Gastrocnemius medialis (tissue), 4 donors: ENCODE data around the gene LRMDA.

Source experiments
- POLR2A ChIP-seq, 2 donors: fragments of 450-650 bp; IDR thresholded peaks; one replicate each; pipeline ENCODE4 v1.6.1; 2017; ENCODE audit warnings: antibody characterized with exemption in 2 of 2, mild to moderate bottlenecking in 2 of 2, moderate library complexity in 2 of 2
- TF ChIP-seq, protein P1 (sequence below), 5 experiments: fragments of 450-650 bp in 3 of 5; fragments of 200-600 bp in 2 of 5; sonication (generic) in 2 of 5; IDR thresholded peaks in 4 of 5; conservative IDR thresholded peaks in 1 of 5; 1 replicate in 4 of 5; 2 replicates in 1 of 5; pipeline ENCODE4 v1.5.1; 2016 to 2019; ENCODE audit warnings: antibody characterized with exemption in 5 of 5, mild to moderate bottlenecking in 3 of 5, moderate library complexity in 3 of 5

- TF ChIP-seq, protein P1, sequence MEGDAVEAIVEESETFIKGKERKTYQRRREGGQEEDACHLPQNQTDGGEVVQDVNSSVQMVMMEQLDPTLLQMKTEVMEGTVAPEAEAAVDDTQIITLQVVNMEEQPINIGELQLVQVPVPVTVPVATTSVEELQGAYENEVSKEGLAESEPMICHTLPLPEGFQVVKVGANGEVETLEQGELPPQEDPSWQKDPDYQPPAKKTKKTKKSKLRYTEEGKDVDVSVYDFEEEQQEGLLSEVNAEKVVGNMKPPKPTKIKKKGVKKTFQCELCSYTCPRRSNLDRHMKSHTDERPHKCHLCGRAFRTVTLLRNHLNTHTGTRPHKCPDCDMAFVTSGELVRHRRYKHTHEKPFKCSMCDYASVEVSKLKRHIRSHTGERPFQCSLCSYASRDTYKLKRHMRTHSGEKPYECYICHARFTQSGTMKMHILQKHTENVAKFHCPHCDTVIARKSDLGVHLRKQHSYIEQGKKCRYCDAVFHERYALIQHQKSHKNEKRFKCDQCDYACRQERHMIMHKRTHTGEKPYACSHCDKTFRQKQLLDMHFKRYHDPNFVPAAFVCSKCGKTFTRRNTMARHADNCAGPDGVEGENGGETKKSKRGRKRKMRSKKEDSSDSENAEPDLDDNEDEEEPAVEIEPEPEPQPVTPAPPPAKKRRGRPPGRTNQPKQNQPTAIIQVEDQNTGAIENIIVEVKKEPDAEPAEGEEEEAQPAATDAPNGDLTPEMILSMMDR (IDR thresholded peaks at IDR 0.05 in 4 of 5, conservative IDR thresholded peaks at IDR 0.05 in 1 of 5), result no peak
- TF ChIP-seq POLR2A (IDR thresholded peaks at IDR 0.05), result no peak
Observed at GRCh38 chr10:76086170-76086760, 654.8 kb downstream of the LRMDA start.
